H9 (cell line): ENCODE measurements around the gene MMP17. TPM values are rescaled to one million over a fixed set of nuclear protein-coding genes. Genes with fewer than 3 reads are reported as not detected.

Experiments used
- DNase-seq: peaks from one replicate; pipeline ENCODE4 v3.0.0-alpha.2; 2017
- H2AFZ ChIP-seq: one replicate; pipeline ENCODE4 v1.6.1; 2013; ENCODE audit warnings: mild to moderate bottlenecking, low read length, control low read depth, moderate library complexity
- H2AK5ac ChIP-seq: 2 replicates; pipeline ENCODE4 v1.6.1; 2013; ENCODE audit warnings: low read length, control low read depth, mixed read lengths; ENCODE audit not compliant: insufficient read length
- H2BK120ac ChIP-seq: one replicate; pipeline ENCODE4 v1.6.1; 2013; ENCODE audit warnings: low read depth, mild to moderate bottlenecking, low read length, control low read depth, inconsistent platforms; ENCODE audit not compliant: poor library complexity, severe bottlenecking
- H2BK12ac ChIP-seq: 2 replicates; pipeline ENCODE4 v1.6.1; 2013; ENCODE audit warnings: low read length, control low read depth, mixed read lengths, low read depth; ENCODE audit not compliant: insufficient read length
- H2BK15ac ChIP-seq: 2 replicates; pipeline ENCODE4 v1.6.1; 2013; ENCODE audit warnings: low read depth, low read length, control low read depth
- H2BK20ac ChIP-seq: one replicate; pipeline ENCODE4 v1.6.1; 2013; ENCODE audit warnings: low read depth, mild to moderate bottlenecking, low read length, control low read depth, inconsistent platforms; ENCODE audit not compliant: poor library complexity, severe bottlenecking
- H2BK5ac ChIP-seq: 2 replicates; pipeline ENCODE4 v1.6.1; 2013; ENCODE audit warnings: low read length, control low read depth, mixed read lengths; ENCODE audit not compliant: insufficient read length
- H3K14ac ChIP-seq: 2 replicates; pipeline ENCODE4 v1.6.1; 2013; ENCODE audit warnings: low read length, control low read depth; ENCODE audit not compliant: insufficient read depth
- H3K18ac ChIP-seq: 2 replicates; pipeline ENCODE4 v1.6.1; 2013; ENCODE audit warnings: low read depth, mild to moderate bottlenecking, mixed read lengths, low read length, control low read depth; ENCODE audit not compliant: insufficient read length
- H3K23ac ChIP-seq: 2 replicates; pipeline ENCODE4 v1.6.1; 2013; ENCODE audit warnings: low read length, control low read depth, mixed read lengths, low read depth; ENCODE audit not compliant: insufficient read length
- H3K23me2 ChIP-seq: 2 replicates; pipeline ENCODE4 v1.6.1; 2013; ENCODE audit warnings: low read depth, mild to moderate bottlenecking, mixed read lengths, low read length, control low read depth; ENCODE audit not compliant: insufficient read length, poor library complexity, severe bottlenecking
- H3K27ac ChIP-seq: 2 replicates; pipeline ENCODE4 v1.5.1; 2013; ENCODE audit warnings: low read length, control low read depth, mixed read lengths, low read depth; ENCODE audit not compliant: insufficient read length
- H3K27me3 ChIP-seq: 2 replicates; pipeline ENCODE4 v1.6.1; 2013; ENCODE audit warnings: low read length, control low read depth, inconsistent platforms; ENCODE audit not compliant: insufficient read depth
- H3K4ac ChIP-seq: 2 replicates; pipeline ENCODE4 v1.6.1; 2013; ENCODE audit warnings: low read depth, mild to moderate bottlenecking, control low read depth, inconsistent platforms, low read length, moderate library complexity
- H3K4me1 ChIP-seq: 2 replicates; pipeline ENCODE4 v1.6.1; 2013; ENCODE audit warnings: low read length, control low read depth, inconsistent platforms; ENCODE audit not compliant: insufficient read depth
- H3K4me2 ChIP-seq: 2 replicates; pipeline ENCODE4 v1.6.1; 2013; ENCODE audit warnings: low read length, control low read depth, mixed read lengths; ENCODE audit not compliant: insufficient read length, insufficient read depth
- H3K56ac ChIP-seq: 2 replicates; pipeline ENCODE4 v1.6.1; 2013; ENCODE audit warnings: low read depth, mild to moderate bottlenecking, mixed read lengths, low read length, control low read depth; ENCODE audit not compliant: insufficient read length
- H3K79me1 ChIP-seq: 2 replicates; pipeline ENCODE4 v1.6.1; 2013; ENCODE audit warnings: low read depth, mild to moderate bottlenecking, moderate library complexity, low read length, control low read depth, inconsistent platforms; ENCODE audit not compliant: insufficient read depth, poor library complexity, severe bottlenecking
- H3K79me2 ChIP-seq: 2 replicates; pipeline ENCODE4 v1.6.1; 2013; ENCODE audit warnings: low read length, control low read depth, inconsistent platforms; ENCODE audit not compliant: insufficient read depth
- H3K9ac ChIP-seq: 2 replicates; pipeline ENCODE4 v1.6.1; 2013; ENCODE audit warnings: low read length, control low read depth, mixed read lengths; ENCODE audit not compliant: insufficient read length; ENCODE audit errors: extremely low read depth
- H3K9me3 ChIP-seq: one replicate; pipeline ENCODE4 v1.6.1; 2013; ENCODE audit warnings: low read depth, low read length, inconsistent platforms; ENCODE audit not compliant: control insufficient read depth
- H3T11ph ChIP-seq: one replicate; pipeline ENCODE4 v1.6.1; 2013; ENCODE audit warnings: mild to moderate bottlenecking, low read length, control low read depth, inconsistent platforms
- H4K20me1 ChIP-seq: one replicate; pipeline ENCODE4 v1.6.1; 2013; ENCODE audit not compliant: control insufficient read depth, insufficient read length, insufficient read depth
- H4K5ac ChIP-seq: 2 replicates; pipeline ENCODE4 v1.6.1; 2013; ENCODE audit warnings: low read depth, mild to moderate bottlenecking, mixed read lengths, low read length, control low read depth; ENCODE audit not compliant: insufficient read length
- H4K8ac ChIP-seq: replicated peaks from 2 replicates; pipeline ENCODE4 v1.6.1; 2013; ENCODE audit warnings: low read length, control low read depth, mixed read lengths, low read depth; ENCODE audit not compliant: insufficient read length
- H4K91ac ChIP-seq: 2 replicates; pipeline ENCODE4 v1.6.1; 2013; ENCODE audit warnings: low read depth, mild to moderate bottlenecking, moderate library complexity, mixed read lengths, low read length, control low read depth; ENCODE audit not compliant: insufficient read length
- H3K27ac Mint-ChIP-seq, 3 experiments: 2 replicates in 2 of 3; 3 replicates in 1 of 3; pipeline ENCODE4 v1.8.0; 2020 to 2021; ENCODE audit warnings: mixed read lengths in 3 of 3, mild to moderate bottlenecking in 1 of 3, moderate library complexity in 1 of 3
- H3K27me3 Mint-ChIP-seq: 2 replicates; pipeline ENCODE4 v1.8.0; 2021; ENCODE audit warnings: low read depth, mild to moderate bottlenecking, moderate library complexity, mixed read lengths
- H3K36me3 Mint-ChIP-seq, 3 experiments: 2 replicates in 2 of 3; 3 replicates in 1 of 3; pipeline ENCODE4 v1.8.0; 2020 to 2021; ENCODE audit warnings: low read depth in 3 of 3, mixed read lengths in 3 of 3; ENCODE audit not compliant: insufficient read depth in 1 of 3
- H3K4me1 Mint-ChIP-seq, 2 experiments: 2 replicates each; pipeline ENCODE4 v1.8.0; 2020; ENCODE audit warnings: mixed read lengths in 2 of 2
- H3K4me3 Mint-ChIP-seq, 2 experiments: 2 replicates in 1 of 2; 3 replicates in 1 of 2; pipeline ENCODE4 v1.8.0; 2020 to 2021; ENCODE audit warnings: mild to moderate bottlenecking in 2 of 2, mixed read lengths in 2 of 2, moderate library complexity in 1 of 2
- H3K9me3 Mint-ChIP-seq, 2 experiments: 2 replicates in 1 of 2; 3 replicates in 1 of 2; pipeline ENCODE4 v1.8.0; 2020; ENCODE audit warnings: mild to moderate bottlenecking in 2 of 2, mixed read lengths in 2 of 2, moderate library complexity in 1 of 2
- CTCF ChIP-seq: fragments of 200-600 bp; sonication (generic); conservative IDR thresholded peaks from 3 replicates; pipeline ENCODE4 v1.8.0; 2021; ENCODE audit warnings: antibody characterized with exemption, mild to moderate bottlenecking
- WGBS: extraction: QIAGEN DNeasy Blood & Tissue Kit; methylation state at CpG from one replicate; pipeline ENCODE4 v1.1.7; 2013; ENCODE audit warnings: missing lambda C conversion rate, low lambda C conversion rate, mixed read lengths; ENCODE audit not compliant: insufficient read length; ENCODE audit errors: extremely low coverage; 5-methylcytosine and 5-hydroxymethylcytosine counted together
- total RNA-seq: library from RNA; stranded (reverse); gene quantifications from 2 replicates; pipeline ENCODE4 v1.2.1, GENCODE V29; 2021

Gene MMP17
- total RNA-seq, 1 experiment from 2014 or later: 14.8 TPM

DNA sequence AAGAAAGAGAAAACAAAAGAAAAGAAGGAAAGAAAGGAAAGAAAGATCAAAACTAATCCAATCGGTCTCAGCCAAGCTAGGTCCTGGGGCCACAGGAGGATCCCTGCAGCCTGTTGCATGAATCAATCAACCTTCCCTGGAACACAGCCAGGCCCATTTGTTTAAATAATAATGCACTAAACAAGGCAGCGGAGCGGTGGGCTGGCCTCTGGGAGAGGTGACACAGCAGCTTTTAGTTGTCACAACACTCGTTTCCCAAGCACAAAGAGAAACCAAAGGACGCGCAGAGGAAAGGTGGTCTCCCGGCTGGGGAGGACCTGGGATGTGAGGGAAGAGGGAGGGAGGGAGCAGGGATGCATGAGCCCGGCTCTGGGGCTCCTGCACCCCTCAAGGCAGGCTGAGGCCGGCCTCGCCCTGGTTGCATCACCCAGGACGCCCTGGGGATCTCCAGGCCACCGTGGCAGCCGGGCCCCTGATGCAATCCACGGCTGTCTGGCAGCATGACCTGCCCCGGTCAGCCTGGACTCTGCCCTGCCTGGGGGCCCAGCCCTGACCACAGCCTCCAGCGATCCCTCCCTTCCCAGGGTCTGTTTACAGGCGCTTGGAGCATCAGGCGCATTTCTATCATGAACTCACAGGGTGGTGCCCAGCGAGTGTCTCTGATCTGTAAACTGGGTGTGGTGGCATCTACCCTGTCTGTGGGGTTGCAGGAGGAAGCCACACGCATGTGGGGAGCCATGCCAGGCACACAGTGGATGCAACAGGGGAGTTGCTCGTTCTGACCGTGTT is 32.5 kb downstream of the MMP17 start:
- H3K9ac ChIP-seq: no peak overlapping the region
- H4K91ac ChIP-seq: peak overlapping the region; percentile 36
- no peak overlapping the region for H4K5ac ChIP-seq
- peak overlapping the region; percentile 40 to 47 for H3K4me3 Mint-ChIP-seq
- peak overlapping the region; percentile 52 to 98 (median 97); a peak in 6 of 7 replicates for H3K27ac Mint-ChIP-seq
- peaks cover 13% of the 10 kb centered on the region for H3K27me3 Mint-ChIP-seq
- no peak overlapping the region for H2BK5ac ChIP-seq
- H2BK20ac ChIP-seq: no peak overlapping the region
- H3K27me3 ChIP-seq: no peaks in the 10 kb centered on the region
- no peak overlapping the region for H3K4ac ChIP-seq
- H2AK5ac ChIP-seq: no peak overlapping the region
- H3K79me2 ChIP-seq: no peaks in the 10 kb centered on the region
- no peak overlapping the region for H3K27ac ChIP-seq
- H3T11ph ChIP-seq: no peak overlapping the region
- H3K9me3 ChIP-seq: no peaks in the 10 kb centered on the region
- H3K4me2 ChIP-seq: no peak overlapping the region
- H2BK15ac ChIP-seq: no peak overlapping the region
- peaks cover 0 to 4% of the 10 kb centered on the region in 2 experiments; a peak in 1 of 5 replicates for H3K9me3 Mint-ChIP-seq
- H3K56ac ChIP-seq: no peak overlapping the region
- H3K4me1 Mint-ChIP-seq: peaks cover 36 to 54% of the 10 kb centered on the region in 2 experiments
- no peak overlapping the region for H2BK120ac ChIP-seq
- H4K8ac ChIP-seq: no peak overlapping the region
- WGBS: no CpG with 5 or more reads among the region's 22 CpGs
- H3K23me2 ChIP-seq: no peaks in the 10 kb centered on the region
- H3K18ac ChIP-seq: peak overlapping the region; percentile 21
- no peak overlapping the region for H2BK12ac ChIP-seq
- no peak overlapping the region for H3K23ac ChIP-seq
- TF ChIP-seq CTCF: no peak
- H2AFZ ChIP-seq: no peak overlapping the region
- H3K4me1 ChIP-seq: peaks cover 4% of the 10 kb centered on the region; the same call in 1 of the 2 replicates
- H3K36me3 Mint-ChIP-seq: peaks cover 0 to 7% (median 0%) of the 10 kb centered on the region in 3 experiments; a peak in 2 of 7 replicates
- no peaks in the 10 kb centered on the region for H4K20me1 ChIP-seq
- peak; percentile 85 for DNase-seq
- no peaks in the 10 kb centered on the region for H3K79me1 ChIP-seq
- peak overlapping the region; percentile 79 for H3K14ac ChIP-seq
